ENCODE data around the gene DHX35. TPM values are rescaled to one million over a fixed set of nuclear protein-coding genes. Genes with fewer than 3 reads are reported as not detected.

The DHX35 gene
- total RNA-seq, 1 experiment from 2014 or later = 29.5 TPM

- peaks cover 2% of the 10 kb centered on the region for H3K27me3 ChIP-seq (replicated peaks; ENCODE audit: control insufficient read depth, insufficient read depth, low read length)
- no peak for TF ChIP-seq CTCF (IDR thresholded peaks at IDR 0.05; ENCODE audit: insufficient read depth in 1 of 2, low read depth in 1 of 2, low read length in 1 of 2, severe bottlenecking in 1 of 2, unreplicated experiment in 1 of 2)
- DNase-seq = no peak
- no peak overlapping the region for H3K4me3 Mint-ChIP-seq (ENCODE audit: unreplicated experiment)
- ChIA-PET POLR2A (no interaction called here), CTCF (interaction anchor here (1.7 kb wide), 1 partner anchor 9 kb away, joined by 5 read pairs; no protein-coding TSS in a partner anchor)
- no peaks in the 10 kb centered on the region for H3K9me3 ChIP-seq
- no peaks in the 10 kb centered on the region for H3K4me1 Mint-ChIP-seq (ENCODE audit: low read depth, unreplicated experiment)
- no TSS peak for BruUV-seq (replicated peaks)
- no peaks in the 10 kb centered on the region for H3K9me3 Mint-ChIP-seq (ENCODE audit: unreplicated experiment)
- H3K36me3 Mint-ChIP-seq (ENCODE audit: insufficient read depth, unreplicated experiment) = no peaks in the 10 kb centered on the region
- H3K27me3 Mint-ChIP-seq (ENCODE audit: insufficient read depth, unreplicated experiment) = peaks cover 42% of the 10 kb centered on the region
- no peak overlapping the region for H3K4me3 ChIP-seq (ENCODE audit: low read depth, low read length)
- H3K27ac Mint-ChIP-seq (ENCODE audit: unreplicated experiment) = no peak overlapping the region
- intact Hi-C loops (cut with micrococcal nuclease; ENCODE audit: unreplicated experiment) = no loop called here
- H3K4me1 ChIP-seq = no peaks in the 10 kb centered on the region
- H3K36me3 ChIP-seq (ENCODE audit: control insufficient read depth, insufficient read depth, low read length) = no peaks in the 10 kb centered on the region
Measured at GRCh38 chr20:39059036-39059435, 96.9 kb downstream of the DHX35 start.

GRCh38 chr20:39066471-39067242 lies 104.5 kb downstream of the DHX35 start:
- DNase-seq = peak in 1 of 2 experiments; percentile 45
- H3K27ac Mint-ChIP-seq (ENCODE audit: unreplicated experiment) = no peak overlapping the region
- no TSS peak for BruUV-seq (replicated peaks)
- H3K4me3 ChIP-seq (ENCODE audit: low read depth, low read length) = no peak overlapping the region
- H3K4me1 ChIP-seq = no peaks in the 10 kb centered on the region
- intact Hi-C loops (cut with micrococcal nuclease; ENCODE audit: unreplicated experiment) = no loop called here
- no peak overlapping the region for H3K4me3 Mint-ChIP-seq (ENCODE audit: unreplicated experiment)
- H3K9me3 Mint-ChIP-seq (ENCODE audit: unreplicated experiment) = no peaks in the 10 kb centered on the region
- TF ChIP-seq CTCF (IDR thresholded peaks at IDR 0.05; ENCODE audit: insufficient read depth in 1 of 2, low read depth in 1 of 2, low read length in 1 of 2, severe bottlenecking in 1 of 2, unreplicated experiment in 1 of 2) = peak; percentile 35 to 42
- CTCF ChIA-PET = interaction anchor here (4.8 kb wide), 1 partner anchor 17 kb away, joined by 30 read pairs; no protein-coding TSS in a partner anchor
- POLR2A ChIA-PET = interaction anchor here (0.6 kb wide), 1 partner anchor 13 kb away, joined by 3 read pairs; no protein-coding TSS in a partner anchor
- no peaks in the 10 kb centered on the region for H3K36me3 Mint-ChIP-seq (ENCODE audit: insufficient read depth, unreplicated experiment)
- H3K36me3 ChIP-seq (ENCODE audit: control insufficient read depth, insufficient read depth, low read length) = no peaks in the 10 kb centered on the region
- 0 out of 2 replicates have a peak, but pooled peaks cover 2% of the 10 kb centered on the region for H3K27me3 ChIP-seq (replicated peaks; ENCODE audit: control insufficient read depth, insufficient read depth, low read length)
- H3K9me3 ChIP-seq = no peaks in the 10 kb centered on the region
- H3K4me1 Mint-ChIP-seq (ENCODE audit: low read depth, unreplicated experiment) = no peaks in the 10 kb centered on the region
- peaks cover 28% of the 10 kb centered on the region for H3K27me3 Mint-ChIP-seq (ENCODE audit: insufficient read depth, unreplicated experiment)

GRCh38 chr20:39067526-39068216 lies 105.5 kb downstream of the DHX35 start:
- Mint-ChIP-seq H3K4me3 (ENCODE audit: unreplicated experiment) (no peak overlapping the region), H3K9me3 (ENCODE audit: unreplicated experiment) (no peaks in the 10 kb centered on the region), H3K27me3 (ENCODE audit: insufficient read depth, unreplicated experiment) (peaks cover 27% of the 10 kb centered on the region), H3K27ac (ENCODE audit: unreplicated experiment) (no peak overlapping the region), H3K36me3 (ENCODE audit: insufficient read depth, unreplicated experiment) (no peaks in the 10 kb centered on the region), H3K4me1 (ENCODE audit: low read depth, unreplicated experiment) (no peaks in the 10 kb centered on the region)
- intact Hi-C loops (cut with micrococcal nuclease; ENCODE audit: unreplicated experiment) = no loop called here
- Histone ChIP-seq H3K4me3 (ENCODE audit: low read depth, low read length) (no peak overlapping the region), H3K36me3 (ENCODE audit: control insufficient read depth, insufficient read depth, low read length) (no peaks in the 10 kb centered on the region), H3K4me1 (no peaks in the 10 kb centered on the region), H3K9me3 (no peaks in the 10 kb centered on the region), H3K27me3 (replicated peaks; ENCODE audit: control insufficient read depth, insufficient read depth, low read length) (peaks cover 2% of the 10 kb centered on the region; the same call in 1 of the 2 replicates)
- BruUV-seq (replicated peaks) = no TSS peak
- DNase-seq = no peak
- TF ChIP-seq CTCF (IDR thresholded peaks at IDR 0.05; ENCODE audit: insufficient read depth in 1 of 2, low read depth in 1 of 2, low read length in 1 of 2, severe bottlenecking in 1 of 2, unreplicated experiment in 1 of 2) = no peak
- ChIA-PET POLR2A (interaction anchor here (0.6 kb wide), 1 partner anchor 14 kb away, joined by 3 read pairs; no protein-coding TSS in a partner anchor), CTCF (interaction anchor here (0.5 to 4.8 kb wide), 2 partner anchors 16 to 18 kb away, joined by 4 to 30 read pairs; no protein-coding TSS in a partner anchor)

Data from Caco-2 (cell line).